HepG2 (cell line): Measurements from ENCODE around the gene UBE2G2. TPM values are rescaled to one million over a fixed set of nuclear protein-coding genes. Genes with fewer than 3 reads are reported as not detected.
A peak's percentile ranks its signal among the peaks of the same experiment; 100 is the strongest.

Source experiments
- ATAC-seq: fragments of 200-7000 bp; cut with Tn5 transposase; 3 replicates; pipeline ENCODE4 v1.9.1; 2020; ENCODE audit warnings: mild to moderate bottlenecking, moderate library complexity
- BruUV-seq: library from RNA; stranded (reverse); fragments of 400-500 nt; replicated peaks from 2 replicates; lab custom pipeline; 2021; lab: Mats Ljungman, UMichigan
- CTCF ChIA-PET: fragments of 300-600 bp; formaldehyde crosslinking; extraction: SDS; loops from one replicate; lab custom pipeline; 2021; ENCODE audit warnings: low total read pairs, inconsistent platforms, low intra/inter-chr PET ratio; lab: Yijun Ruan, JAX
- POLR2A ChIA-PET: fragments of 350-600 bp; sonication (Branson Sonifier 250); formaldehyde crosslinking; loops from one replicate; lab custom pipeline; 2020; ENCODE audit warnings: antibody characterized with exemption, inconsistent platforms; lab: Yijun Ruan, JAX
- DNase-seq: peaks from one replicate; pipeline ENCODE4 v3.0.0-alpha.2; 2015; ENCODE audit warnings: low spot score
- FAIRE-seq: peaks from 3 replicates; lab custom pipeline; 2011; peaks lifted over from hg19 to GRCh38; lab: Jason Lieb, UNC
- H2AFZ ChIP-seq: one replicate; pipeline ENCODE4 v1.6.1; 2011; ENCODE audit warnings: low read length, inconsistent platforms
- H3K27ac ChIP-seq: fragments of 300-600 bp; 3 replicates; pipeline ENCODE4 v1.8.0; 2011; ENCODE audit warnings: mixed run types, mild to moderate bottlenecking, mixed read lengths, low read length, inconsistent platforms; ENCODE audit not compliant: insufficient read depth; ENCODE audit errors: extremely low read length
- H3K27me3 ChIP-seq, 2 experiments: fragments of 200-600 bp in 1 of 2; 2 replicates in 1 of 2; 3 replicates in 1 of 2; pipeline versions ENCODE4 v1.6.0 to v1.8.0; 2011; ENCODE audit warnings: low read length in 2 of 2, mild to moderate bottlenecking in 2 of 2, moderate library complexity in 2 of 2, inconsistent platforms in 1 of 2; ENCODE audit not compliant: insufficient read depth in 2 of 2, control insufficient read depth in 1 of 2
- H3K36me3 ChIP-seq, 2 experiments: fragments of 200-600 bp in 1 of 2; replicated peaks in 1 of 2; 2 replicates in 1 of 2; 3 replicates in 1 of 2; pipeline versions ENCODE4 v1.5.1 to v1.8.0; 2011; ENCODE audit warnings: low read length in 2 of 2, inconsistent platforms in 1 of 2; ENCODE audit not compliant: insufficient read depth in 2 of 2, control insufficient read depth in 1 of 2
- H3K4me1 ChIP-seq: 2 replicates; pipeline ENCODE4 v1.5.1; 2012; ENCODE audit warnings: low read length, inconsistent platforms; ENCODE audit not compliant: insufficient read depth
- H3K4me2 ChIP-seq: 2 replicates; pipeline ENCODE4 v1.6.0; 2011; ENCODE audit warnings: low read depth, low read length, inconsistent platforms
- H3K4me3 ChIP-seq, 3 experiments: fragments of 200-600 bp in 1 of 3; sonication (generic), shearing (Covaris generic) in 1 of 3; replicated peaks in 1 of 3; 2 replicates each; pipeline ENCODE4 v1.5.1; 2011 to 2016; ENCODE audit warnings: low read length in 3 of 3, inconsistent platforms in 2 of 3, low read depth in 2 of 3, mild to moderate bottlenecking in 2 of 3, control low read depth in 1 of 3, mixed read lengths in 1 of 3; ENCODE audit not compliant: insufficient read depth in 1 of 3
- H3K79me2 ChIP-seq: one replicate; pipeline ENCODE4 v1.6.1; 2011; ENCODE audit warnings: low read length, inconsistent platforms; ENCODE audit not compliant: insufficient read depth
- H3K9ac ChIP-seq: 2 replicates; pipeline ENCODE4 v1.6.0; 2011; ENCODE audit warnings: mild to moderate bottlenecking, low read depth, low read length, inconsistent platforms; ENCODE audit not compliant: insufficient read depth
- H3K9me3 ChIP-seq: 2 replicates; pipeline ENCODE4 v1.5.1; 2012; ENCODE audit warnings: mild to moderate bottlenecking, low read length
- H4K20me1 ChIP-seq: 2 replicates; pipeline ENCODE4 v1.6.0; 2011; ENCODE audit warnings: inconsistent platforms, mild to moderate bottlenecking, low read length, moderate library complexity; ENCODE audit not compliant: insufficient read depth
- ASH2L ChIP-seq: fragments of 300-600, 200-600 bp; sonication (generic); IDR thresholded peaks from 2 replicates; pipeline ENCODE4 v1.7.0; 2017; ENCODE audit warnings: low read depth, mild to moderate bottlenecking, moderate library complexity, mixed read lengths, low read length; ENCODE audit not compliant: insufficient read length
- ATF6 ChIP-seq: sonication (generic); formaldehyde crosslinking; conservative IDR thresholded peaks from 2 replicates; pipeline ENCODE4 v1.4.0; 2020; ENCODE audit warnings: missing genetic modification reagents
- BCL6 ChIP-seq: IDR thresholded peaks from 2 replicates; pipeline ENCODE4 v1.6.1; 2016; ENCODE audit warnings: missing genetic modification reagents, missing compliant biosample characterization
- ISL2 ChIP-seq: sonication (generic); formaldehyde crosslinking; IDR thresholded peaks from 2 replicates; pipeline ENCODE4 v1.5.0; 2020; ENCODE audit warnings: missing genetic modification reagents
- LBX2 ChIP-seq: sonication (generic); formaldehyde crosslinking; IDR thresholded peaks from 2 replicates; pipeline ENCODE4 v1.5.0; 2020; ENCODE audit warnings: missing genetic modification reagents, mild to moderate bottlenecking, borderline replicate concordance
- NCOR1 ChIP-seq: fragments of 200-600 bp; sonication (generic); IDR thresholded peaks from 2 replicates; pipeline ENCODE4 v1.7.0; 2017; ENCODE audit warnings: antibody characterized with exemption, low read length, borderline replicate concordance
- NR2C2 ChIP-seq: sonication (generic); formaldehyde crosslinking; IDR thresholded peaks from 2 replicates; pipeline ENCODE4 v1.4.0; 2020; ENCODE audit warnings: missing genetic modification reagents, mild to moderate bottlenecking, moderate library complexity, borderline replicate concordance
- NR2F6 ChIP-seq, 2 experiments: IDR thresholded peaks; 2 replicates each; pipeline ENCODE4 v1.6.1; 2016; ENCODE audit warnings: antibody characterized with exemption in 1 of 2, mild to moderate bottlenecking in 1 of 2
- PPARG ChIP-seq: conservative IDR thresholded peaks from 2 replicates; pipeline ENCODE4 v1.6.1; 2016; ENCODE audit warnings: missing biosample characterization, missing genetic modification reagents
- RARA ChIP-seq: IDR thresholded peaks from 2 replicates; pipeline ENCODE4 v1.6.1; 2016; ENCODE audit warnings: missing genetic modification reagents, missing compliant biosample characterization
- RXRB ChIP-seq: IDR thresholded peaks from 2 replicates; pipeline ENCODE4 v1.6.1; 2016; ENCODE audit warnings: borderline replicate concordance, missing genetic modification reagents, missing compliant biosample characterization
- SRF ChIP-seq: IDR thresholded peaks from 2 replicates; pipeline ENCODE4 v1.6.1; 2011; ENCODE audit warnings: mild to moderate bottlenecking, low read depth, low read length, moderate library complexity
- ZNF354B ChIP-seq: sonication (generic); formaldehyde crosslinking; IDR thresholded peaks from 2 replicates; pipeline ENCODE4 v1.8.0; 2022; ENCODE audit warnings: mild to moderate bottlenecking, missing genetic modification reagents
- WGBS: methylation state at CpG from one replicate; pipeline ENCODE4 v1.1.6; 2017; ENCODE audit warnings: low lambda C conversion rate; 5-methylcytosine and 5-hydroxymethylcytosine counted together
- in situ Hi-C: cut with HindIII; loops from 2 replicates; pipeline ENCODE4 v1.10.0; 2017; ENCODE audit warnings: low pct_unique_long_range_greater_than_20kb; ENCODE audit not compliant: extremely low pct_ligation_motif_present
- intact Hi-C: fragments of 100-400 bp; cut with micrococcal nuclease; formaldehyde crosslinking; loops from one replicate; pipeline ENCODE4 v1.10.0; 2022; ENCODE audit not compliant: unreplicated experiment
- polyA plus RNA-seq, 8 experiments: library from polyadenylated mRNA; depleted of rRNA in 3 of 8; stranded (reverse) in 7 of 8; unstranded in 1 of 8; fragments of >200 nt; fragmentation: Illumina TruSeq in 4 of 8; extraction: Trizol in 4 of 8; gene quantifications; 2 replicates each; pipeline versions ENCODE4 v1.2.1 to v1.2.3, GENCODE V29; 2011 to 2016; ENCODE audit warnings: low read depth in 4 of 8, missing spikeins in 1 of 8, mixed read lengths in 1 of 8; ENCODE audit not compliant: insufficient read depth in 1 of 8
- total RNA-seq, 5 experiments: library from RNA; depleted of rRNA; stranded (reverse); fragments of >200 nt; fragmentation: Illumina TruSeq; extraction: Trizol; gene quantifications; 2 replicates each; pipeline ENCODE4 v1.2.3, GENCODE V29; 2016; ENCODE audit warnings: low read depth in 1 of 5

The UBE2G2 gene
- total and polyA plus RNA-seq, 2 of the 13 experiments (the other 11 are each of a cell fraction or from before 2014, with no cell fraction given): 55.4 to 92.0 TPM

GRCh38 chr21:44793592-44794374 lies 7.8 kb downstream of the UBE2G2 start:
- peaks cover 9% of the 10 kb centered on the region for H4K20me1 ChIP-seq
- 12% methylated on average over 4 of the region's 4 CpGs for WGBS
- TF ChIP-seq RXRB (CRISPR knock-in tag) (0 out of 2 replicates have a peak, but pooled peaks have one; percentile 1), RARA (CRISPR knock-in tag) (no peak), PPARG (CRISPR knock-in tag) (peak; percentile 55; the same call in 1 of the 2 replicates), NR2F6 (IDR thresholded peaks at IDR 0.05) (0 out of 2 replicates have a peak, but pooled peaks have one; percentile 48), NR2F6 (CRISPR knock-in tag; IDR thresholded peaks at IDR 0.05) (no peak), NR2C2 (peak; percentile 36; the same call in 1 of the 2 replicates), LBX2 (no peak), ASH2L (peak; percentile 38), NCOR1 (peak; percentile 24; the same call in 1 of the 2 replicates), SRF (no peak), BCL6 (peak; percentile 87), ZNF354B (no peak), ISL2 (CRISPR knock-in tag) (0 out of 2 replicates have a peak, but pooled peaks have one; percentile 7), ATF6 (CRISPR knock-in tag) (no peak)
- TF ChIP-seq, all 625 proteins: peak for 8
- FAIRE-seq (no peak), DNase-seq (no peak), ATAC-seq (peak; percentile 43)
- CTCF ChIA-PET: interaction anchor here (0.6 to 1.5 kb wide), 2 partner anchors 39 to 283 kb away, joined by 3 to 14 read pairs; no protein-coding TSS in a partner anchor
- intact Hi-C loops (loop anchor here (1.0 to 2.0 kb wide), 3 partner anchors 38 to 279 kb away; no protein-coding TSS in a partner anchor), in situ Hi-C loops (no loop called here)
- Histone ChIP-seq H3K4me2 (no peak overlapping the region; the same call in 1 of the 2 replicates), H3K27ac (no peak overlapping the region), H3K4me1 (peaks cover 51% of the 10 kb centered on the region), H3K4me3 (no peak overlapping the region), H3K27me3 (no peaks in the 10 kb centered on the region), H3K9me3 (no peaks in the 10 kb centered on the region), H3K36me3 (peaks cover 0 to 22% of the 10 kb centered on the region in 2 experiments; a peak in 3 of 5 replicates), H3K9ac (no peak overlapping the region), H3K79me2 (peaks cover 74% of the 10 kb centered on the region), H2AFZ (no peak overlapping the region)
- BruUV-seq: no TSS peak
- POLR2A ChIA-PET: interaction anchor here (1.0 to 1.3 kb wide), 5 partner anchors 8 to 314 kb away, joined by 3 to 7 read pairs (median 4); partner anchors contain the start of gene UBE2G2
